ENCODE data around the gene DIABLO. TPM values are rescaled to one million over a fixed set of nuclear protein-coding genes. Genes with fewer than 3 reads are reported as not detected.

DIABLO gene
- total and polyA plus RNA-seq, 9 of the 15 experiments (the other 6 are each of a cell fraction or from before 2014, with no cell fraction given), result 37.3 to 101 (median 80.1) TPM

- 4% methylated on average over 52 of the region's 104 CpGs for WGBS (ENCODE audit: insufficient coverage, low coverage, missing lambda C conversion rate)
- H3K9ac ChIP-seq (ENCODE audit: insufficient read depth in 1 of 2, low read depth in 2 of 2, low read length in 2 of 2), result peak within 1 kb of the TSS; percentile 27 to 89; a peak in 3 of 4 replicates
- TF ChIP-seq MAX (CRISPR knock-in tag; IDR thresholded peaks at IDR 0.05) (peak; percentile 83), TEAD1 (CRISPR knock-in tag; IDR thresholded peaks at IDR 0.05) (peak in 1 of 2 experiments; percentile 64; a peak in 2 of 4 replicates), XRCC4 (IDR thresholded peaks at IDR 0.05; ENCODE audit: extremely low read depth, insufficient read depth, insufficient read length) (no peak), RHOXF2B (CRISPR knock-in tag; conservative IDR thresholded peaks at IDR 0.05) (no peak), ZFP1 (CRISPR knock-in tag; IDR thresholded peaks at IDR 0.05) (no peak), ZC3H8 (IDR thresholded peaks at IDR 0.05) (no peak), ELF2 (CRISPR knock-in tag; IDR thresholded peaks at IDR 0.05) (no peak), JUND (IDR thresholded peaks at IDR 0.05; ENCODE audit: borderline replicate concordance, low read depth, low read length) (no peak), JUND (tag; IDR thresholded peaks at IDR 0.05; ENCODE audit: borderline replicate concordance, low read depth, low read length) (no peak; the same call in 2 of the 3 replicates), ZNF507 (tag; conservative IDR thresholded peaks at IDR 0.05) (no peak), MECOM (CRISPR knock-in tag; IDR thresholded peaks at IDR 0.05) (no peak), RBM15 (IDR thresholded peaks at IDR 0.05; ENCODE audit: insufficient read depth, low read length) (no peak)
- TF ChIP-seq, protein P1, sequence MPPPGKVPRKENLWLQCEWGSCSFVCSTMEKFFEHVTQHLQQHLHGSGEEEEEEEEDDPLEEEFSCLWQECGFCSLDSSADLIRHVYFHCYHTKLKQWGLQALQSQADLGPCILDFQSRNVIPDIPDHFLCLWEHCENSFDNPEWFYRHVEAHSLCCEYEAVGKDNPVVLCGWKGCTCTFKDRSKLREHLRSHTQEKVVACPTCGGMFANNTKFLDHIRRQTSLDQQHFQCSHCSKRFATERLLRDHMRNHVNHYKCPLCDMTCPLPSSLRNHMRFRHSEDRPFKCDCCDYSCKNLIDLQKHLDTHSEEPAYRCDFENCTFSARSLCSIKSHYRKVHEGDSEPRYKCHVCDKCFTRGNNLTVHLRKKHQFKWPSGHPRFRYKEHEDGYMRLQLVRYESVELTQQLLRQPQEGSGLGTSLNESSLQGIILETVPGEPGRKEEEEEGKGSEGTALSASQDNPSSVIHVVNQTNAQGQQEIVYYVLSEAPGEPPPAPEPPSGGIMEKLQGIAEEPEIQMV (tag; conservative IDR thresholded peaks at IDR 0.05; ENCODE audit: low read depth), result no peak
- TF ChIP-seq, protein P2, sequence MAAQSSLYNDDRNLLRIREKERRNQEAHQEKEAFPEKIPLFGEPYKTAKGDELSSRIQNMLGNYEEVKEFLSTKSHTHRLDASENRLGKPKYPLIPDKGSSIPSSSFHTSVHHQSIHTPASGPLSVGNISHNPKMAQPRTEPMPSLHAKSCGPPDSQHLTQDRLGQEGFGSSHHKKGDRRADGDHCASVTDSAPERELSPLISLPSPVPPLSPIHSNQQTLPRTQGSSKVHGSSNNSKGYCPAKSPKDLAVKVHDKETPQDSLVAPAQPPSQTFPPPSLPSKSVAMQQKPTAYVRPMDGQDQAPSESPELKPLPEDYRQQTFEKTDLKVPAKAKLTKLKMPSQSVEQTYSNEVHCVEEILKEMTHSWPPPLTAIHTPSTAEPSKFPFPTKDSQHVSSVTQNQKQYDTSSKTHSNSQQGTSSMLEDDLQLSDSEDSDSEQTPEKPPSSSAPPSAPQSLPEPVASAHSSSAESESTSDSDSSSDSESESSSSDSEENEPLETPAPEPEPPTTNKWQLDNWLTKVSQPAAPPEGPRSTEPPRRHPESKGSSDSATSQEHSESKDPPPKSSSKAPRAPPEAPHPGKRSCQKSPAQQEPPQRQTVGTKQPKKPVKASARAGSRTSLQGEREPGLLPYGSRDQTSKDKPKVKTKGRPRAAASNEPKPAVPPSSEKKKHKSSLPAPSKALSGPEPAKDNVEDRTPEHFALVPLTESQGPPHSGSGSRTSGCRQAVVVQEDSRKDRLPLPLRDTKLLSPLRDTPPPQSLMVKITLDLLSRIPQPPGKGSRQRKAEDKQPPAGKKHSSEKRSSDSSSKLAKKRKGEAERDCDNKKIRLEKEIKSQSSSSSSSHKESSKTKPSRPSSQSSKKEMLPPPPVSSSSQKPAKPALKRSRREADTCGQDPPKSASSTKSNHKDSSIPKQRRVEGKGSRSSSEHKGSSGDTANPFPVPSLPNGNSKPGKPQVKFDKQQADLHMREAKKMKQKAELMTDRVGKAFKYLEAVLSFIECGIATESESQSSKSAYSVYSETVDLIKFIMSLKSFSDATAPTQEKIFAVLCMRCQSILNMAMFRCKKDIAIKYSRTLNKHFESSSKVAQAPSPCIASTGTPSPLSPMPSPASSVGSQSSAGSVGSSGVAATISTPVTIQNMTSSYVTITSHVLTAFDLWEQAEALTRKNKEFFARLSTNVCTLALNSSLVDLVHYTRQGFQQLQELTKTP (IDR thresholded peaks at IDR 0.05; ENCODE audit: low read depth in 1 of 2, partially characterized antibody in 2 of 2), result no peak
Measured at GRCh38 chr12:122203301-122204166, 22.3 kb downstream of the DIABLO start, which contains the start of gene B3GNT4. B3GNT4 (plus strand) TSS chr12:122203709; CDS start chr12:122204619, 910 bp downstream.

More at GRCh38 chr12:122203301-122204166, 22.3 kb downstream of the DIABLO start, which contains the start of gene B3GNT4:
- intact Hi-C loops (cut with micrococcal nuclease), result no loop called here
- H3K4me3 ChIP-seq, result peak within 1 kb of the TSS; percentile 45
- peak within 1 kb of the TSS; percentile 51; the same call in 1 of the 3 replicates for H3K27ac ChIP-seq (ENCODE audit: extremely low read depth, low read depth, low read length)
- no TSS peak for BruUV-seq (replicated peaks)
- ChIA-PET POLR2A (interaction anchor here (0.5 to 11.2 kb wide), 7 partner anchors 8 to 549 kb away, joined by 3 to 149 read pairs (median 3); partner anchors contain the start of genes DENR and DIABLO), CTCF (ENCODE audit: low intra/inter-chr PET ratio) (interaction anchor here (0.6 kb wide), 1 partner anchor 13 kb away, joined by 3 read pairs; no protein-coding TSS in a partner anchor)
- no peaks in the 10 kb centered on the region; the same call in 1 of the 2 replicates for H4K20me1 ChIP-seq (replicated peaks; ENCODE audit: control insufficient read depth, insufficient read depth, low read length)
- H3K4me1 ChIP-seq (replicated peaks in 1 of 2; ENCODE audit: control insufficient read depth in 2 of 2, insufficient read depth in 2 of 2, low read length in 2 of 2), result peaks cover 7 to 63% of the 10 kb centered on the region in 2 experiments; a peak in 3 of 5 replicates
- peak within 1 kb of the TSS; percentile 81 for H2AFZ ChIP-seq (ENCODE audit: low read depth, low read length)
- in situ Hi-C loops (cut with MboI), result no loop called here
- no peaks in the 10 kb centered on the region for H3K9me3 ChIP-seq (replicated peaks; ENCODE audit: control insufficient read depth, insufficient read depth, low read depth, low read length)
- no peaks in the 10 kb centered on the region for H3K79me2 ChIP-seq (ENCODE audit: control insufficient read depth, insufficient read depth, low read length)
- peak; percentile 88 for ATAC-seq
- H3K36me3 ChIP-seq (ENCODE audit: control insufficient read depth, insufficient read depth, low read length), result peaks cover 19% of the 10 kb centered on the region
- peak within 1 kb of the TSS; percentile 74 for H3K4me2 ChIP-seq (ENCODE audit: insufficient read depth, low read length)
- H3K27me3 ChIP-seq (ENCODE audit: control insufficient read depth in 2 of 2, insufficient read depth in 2 of 2, low read length in 2 of 2), result no peaks in the 10 kb centered on the region
- FAIRE-seq, result peak; percentile 95
- DNase-seq (ENCODE audit: extremely low read depth in 1 of 4, low spot score in 3 of 4), result peak; percentile 83 to 91 (median 88)
- H3K9me1 ChIP-seq (ENCODE audit: control insufficient read depth, insufficient read depth, low read length), result no peaks in the 10 kb centered on the region
